ENCODE data around the gene GRIFIN.

GRIFIN gene

DNA sequence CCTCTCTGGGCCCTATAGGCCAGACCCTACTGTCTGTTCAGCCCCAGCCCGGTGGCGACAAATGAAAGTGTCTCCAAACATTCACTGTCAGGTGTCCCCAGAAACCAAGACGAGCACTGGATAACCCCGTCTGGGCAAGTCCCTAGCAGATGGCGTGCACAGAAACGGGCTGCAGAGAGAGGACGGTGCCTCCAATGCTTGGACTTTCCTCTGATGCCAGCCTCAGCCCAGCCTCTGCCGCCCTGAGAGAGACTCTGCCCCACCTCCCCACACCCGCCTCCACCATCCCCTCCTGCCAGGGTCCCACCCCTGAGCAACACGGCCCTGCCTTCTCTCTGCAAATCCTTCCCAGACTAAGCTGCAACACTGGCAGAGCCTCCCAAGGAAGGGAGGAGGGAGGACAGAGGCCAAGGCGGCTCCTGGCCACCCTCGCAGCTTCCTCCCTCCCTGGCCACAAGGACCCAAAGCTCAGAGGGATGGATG, 36.0 kb upstream of the GRIFIN start:
- DNase-seq = no peak

DNA sequence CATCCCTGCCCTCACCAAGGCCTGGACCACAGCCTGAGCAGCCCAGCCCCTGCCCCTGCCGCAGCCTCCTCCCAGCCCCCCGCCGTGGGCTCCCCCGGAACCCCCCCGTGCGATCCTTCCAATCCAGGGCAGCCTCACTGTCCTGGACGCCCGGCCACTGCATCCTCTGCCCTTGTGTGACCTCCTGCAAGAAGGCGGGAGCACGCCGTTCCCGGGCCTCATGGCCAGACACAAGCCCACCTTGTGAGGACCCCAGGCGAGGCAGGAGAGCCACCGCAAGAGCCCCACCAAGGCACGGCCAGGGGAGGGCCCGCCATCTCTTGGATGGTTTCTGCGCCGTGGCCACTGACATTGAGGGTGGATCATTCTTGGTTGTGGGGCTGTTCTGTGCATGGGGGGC, 35.6 kb upstream of the GRIFIN start:
- DNase-seq = no peak

DNA sequence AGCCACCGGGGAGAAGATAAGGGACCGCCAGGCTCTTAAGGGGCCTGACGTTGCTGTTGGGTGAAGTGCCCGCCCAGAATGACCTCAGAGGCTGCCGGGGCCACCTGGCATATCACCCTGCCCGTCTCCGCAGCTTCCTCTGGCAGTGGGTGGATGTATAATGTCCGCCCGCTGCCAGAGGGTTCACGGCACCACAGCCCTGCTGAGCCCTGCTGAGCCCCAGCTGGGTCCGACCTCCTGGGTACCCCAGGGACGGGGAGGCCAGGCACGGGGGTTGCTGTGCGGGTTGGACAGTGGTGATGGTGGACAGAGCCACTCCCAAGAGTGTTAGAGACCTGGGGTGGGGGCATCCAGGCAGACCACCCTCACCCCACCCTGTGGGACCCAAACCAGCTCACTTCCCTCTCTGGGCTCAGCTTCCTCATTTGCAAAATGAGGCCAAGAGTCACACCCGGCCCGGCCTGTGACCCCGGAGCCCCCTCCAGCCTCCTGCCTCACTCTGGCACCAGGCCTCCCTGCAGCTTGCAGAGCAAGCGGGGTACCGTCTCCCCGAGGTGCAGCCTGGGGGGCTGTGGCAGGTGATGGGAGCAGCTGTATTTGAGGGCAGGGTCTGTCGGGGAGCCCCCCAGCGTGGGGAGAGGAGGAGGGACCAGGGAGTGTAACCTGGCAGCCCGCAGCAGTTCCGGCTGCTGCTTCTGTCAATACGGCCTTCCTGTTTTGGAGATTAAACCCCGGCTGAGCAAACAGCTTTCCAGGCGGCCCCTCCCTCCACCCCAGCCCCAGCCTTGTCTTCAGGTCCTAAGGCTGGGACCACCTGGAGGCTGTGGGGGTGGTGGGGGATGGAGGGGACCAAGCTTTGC, 34.9 kb upstream of the GRIFIN start:
- DNase-seq = no peak

DNA sequence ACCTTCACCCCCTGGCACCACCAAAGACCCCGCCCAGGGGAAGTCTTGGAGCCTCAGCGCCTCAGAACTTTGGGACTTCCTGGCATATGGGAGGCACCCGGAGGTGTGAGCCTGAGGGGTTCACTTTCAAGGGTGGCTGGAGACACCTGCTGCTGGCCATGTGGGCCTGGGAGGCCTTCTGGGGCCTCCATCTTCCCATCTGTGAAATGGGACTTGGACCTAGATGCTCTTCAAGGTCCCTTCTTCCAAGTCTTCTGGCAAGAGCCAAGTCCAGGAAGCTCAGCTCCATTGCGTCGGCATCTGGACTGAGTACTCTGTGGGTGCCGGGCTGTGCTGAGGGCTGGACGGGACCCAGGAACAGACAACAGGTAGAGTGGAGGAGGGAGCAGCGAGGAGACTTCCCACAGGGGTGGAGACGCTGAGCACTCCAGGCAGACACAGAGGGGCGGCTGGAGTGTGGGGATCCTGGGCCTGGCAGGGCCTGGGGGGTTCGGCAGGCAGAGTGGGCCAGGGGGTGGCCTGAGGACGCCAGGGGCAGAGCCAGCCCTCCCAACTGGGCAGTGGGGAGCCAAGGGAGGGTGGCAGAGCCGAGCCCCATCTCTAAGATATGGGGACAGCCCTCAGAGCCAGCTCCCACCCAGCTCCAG, 34.1 kb upstream of the GRIFIN start:
- DNase-seq = no peak

DNA sequence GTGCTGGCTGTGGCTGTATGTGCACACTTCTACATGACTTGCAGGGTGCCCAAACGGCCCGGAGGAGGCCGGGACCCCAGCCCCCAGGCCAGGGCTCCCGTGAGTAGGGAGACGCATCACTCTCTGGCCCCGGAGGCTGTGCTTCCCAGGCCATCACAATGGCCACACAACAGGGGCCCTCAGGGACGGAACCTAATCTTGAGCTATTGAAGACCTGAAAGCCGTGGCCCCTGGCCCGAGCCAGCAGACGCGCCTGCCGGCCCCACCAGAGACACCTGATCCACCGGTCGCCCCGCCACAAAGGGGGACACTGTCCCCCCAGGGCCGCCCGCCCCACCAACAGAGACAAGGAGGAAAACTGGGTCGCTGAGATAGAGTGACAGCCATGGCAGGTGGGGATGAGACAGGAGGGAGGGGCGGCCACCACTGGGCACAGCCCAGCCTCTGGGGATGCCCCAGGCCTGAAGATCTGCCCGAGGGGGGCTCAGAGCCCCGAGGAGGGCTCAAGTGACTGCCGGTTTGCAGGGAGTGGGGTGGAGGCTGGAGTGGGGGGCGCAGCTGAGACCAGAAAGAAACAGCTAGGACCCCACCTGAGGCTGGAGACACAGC, 33.2 kb upstream of the GRIFIN start:
- DNase-seq = no peak

DNA sequence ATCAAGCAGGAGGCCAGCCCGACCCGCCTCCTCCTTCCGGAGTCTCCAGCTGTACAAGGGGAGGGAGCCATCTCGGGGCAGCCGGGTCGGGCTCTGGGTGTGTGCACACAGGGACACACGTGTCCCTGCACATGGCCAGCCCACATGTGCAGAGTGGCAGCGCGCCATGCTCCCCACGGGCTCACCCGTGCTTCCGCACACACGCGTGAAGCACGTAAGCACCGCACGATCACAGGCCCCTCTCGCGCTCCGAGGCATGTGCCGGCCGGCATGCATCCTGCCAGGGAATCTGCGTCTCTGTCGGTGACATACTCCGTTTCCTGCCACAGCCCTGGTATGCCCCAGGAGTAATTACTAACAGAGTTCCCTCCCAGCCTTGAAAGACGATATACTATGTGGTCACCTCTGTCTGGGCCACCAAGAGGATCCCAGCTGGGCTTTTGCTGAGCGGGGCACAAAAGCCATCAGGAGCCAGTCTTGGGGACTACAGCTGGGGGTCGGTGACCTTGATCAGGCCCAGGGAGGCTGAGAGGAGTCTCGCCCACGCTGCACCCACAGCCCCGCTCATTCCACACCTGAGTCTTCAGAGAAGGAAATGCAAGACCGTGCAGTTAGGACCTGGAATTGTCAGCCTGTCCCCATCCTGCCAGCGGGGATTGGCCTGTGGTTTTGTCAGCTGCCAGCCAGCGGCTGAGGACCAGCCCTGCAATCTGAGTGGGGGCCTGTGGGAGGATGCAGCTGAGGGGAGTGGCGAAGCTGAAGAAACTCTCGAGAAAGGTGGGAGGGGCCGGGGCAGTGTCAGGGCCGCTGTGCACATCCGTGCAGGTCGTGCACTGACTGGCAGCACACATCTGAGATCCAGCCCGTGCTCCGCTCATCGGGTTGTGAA, 32.4 kb upstream of the GRIFIN start:
- DNase-seq = no peak

DNA sequence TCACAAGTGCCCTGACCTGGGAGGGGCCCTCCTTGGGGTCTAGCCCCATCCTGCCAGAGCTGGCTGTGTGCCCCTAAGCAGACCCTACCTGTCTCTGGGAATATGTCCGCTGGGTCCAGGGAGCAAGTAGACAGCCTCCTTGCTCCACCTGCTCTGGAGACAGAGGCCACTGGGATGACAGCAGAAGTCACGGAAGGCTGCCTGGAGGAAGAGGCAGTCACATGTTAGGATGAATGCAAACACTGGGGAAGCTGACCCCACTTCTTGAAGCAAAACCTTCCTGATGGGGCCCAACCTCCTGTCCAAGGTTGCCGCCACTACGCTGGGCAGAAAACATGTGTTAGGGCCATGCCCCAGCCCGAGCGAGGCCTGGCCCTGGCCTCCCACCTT, 31.7 kb upstream of the GRIFIN start:
- DNase-seq = no peak

DNA sequence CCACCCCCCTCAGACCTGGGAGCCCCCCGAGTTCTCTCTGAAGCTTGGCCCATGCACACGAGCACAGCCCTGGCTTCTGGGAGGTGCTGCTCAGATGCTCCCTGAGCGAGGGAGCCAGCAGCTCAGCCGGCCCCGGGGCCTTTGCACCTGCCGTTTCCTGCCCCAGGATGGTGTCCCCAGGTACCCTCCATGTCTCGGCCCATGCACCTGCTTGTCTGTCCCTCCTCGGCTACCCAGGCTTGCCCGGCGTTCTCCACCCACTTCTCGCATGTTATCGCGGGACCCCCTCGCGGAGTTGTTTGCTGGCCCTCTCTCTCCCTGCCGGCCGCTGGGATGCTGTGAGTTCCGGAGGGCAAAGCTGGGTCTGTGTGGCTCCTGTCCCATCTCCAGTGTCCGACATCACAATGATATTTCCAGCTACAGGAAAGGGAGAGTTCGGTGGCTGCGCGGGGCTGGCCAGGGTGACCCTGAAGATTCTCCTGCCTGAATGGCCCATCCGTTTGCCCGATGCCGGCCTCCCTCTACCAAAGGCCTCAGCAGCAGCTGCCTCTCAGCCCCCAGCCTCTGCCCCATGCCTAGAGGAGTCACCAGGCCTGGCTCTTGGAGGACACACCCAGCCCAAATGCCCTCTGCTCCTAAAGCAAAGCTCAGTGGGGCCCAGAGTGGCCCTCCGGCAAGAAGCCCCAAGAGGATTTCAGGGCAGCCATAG, 31.2 kb upstream of the GRIFIN start:
- DNase-seq = no peak

DNA sequence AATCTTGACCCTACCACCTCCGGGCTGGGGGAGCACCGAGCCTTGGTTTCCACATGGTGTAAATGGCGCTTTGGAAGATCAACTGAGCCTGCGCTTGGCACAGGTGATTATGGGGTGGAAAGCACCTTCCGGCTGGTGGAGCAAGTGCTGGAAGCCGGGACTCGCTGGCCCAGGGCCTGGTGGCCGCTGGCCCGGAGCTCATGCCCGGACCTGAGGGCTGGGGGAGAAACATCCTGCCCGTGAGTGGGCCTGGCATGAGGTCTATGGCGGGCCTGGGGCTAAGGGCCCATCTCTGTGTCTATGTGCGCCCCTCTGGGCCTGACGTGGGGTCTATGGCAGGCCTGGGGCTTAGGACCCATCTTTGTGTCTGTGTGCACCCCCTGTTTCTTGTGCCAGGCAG, 29.2 kb upstream of the GRIFIN start:
- no peak for DNase-seq

DNA sequence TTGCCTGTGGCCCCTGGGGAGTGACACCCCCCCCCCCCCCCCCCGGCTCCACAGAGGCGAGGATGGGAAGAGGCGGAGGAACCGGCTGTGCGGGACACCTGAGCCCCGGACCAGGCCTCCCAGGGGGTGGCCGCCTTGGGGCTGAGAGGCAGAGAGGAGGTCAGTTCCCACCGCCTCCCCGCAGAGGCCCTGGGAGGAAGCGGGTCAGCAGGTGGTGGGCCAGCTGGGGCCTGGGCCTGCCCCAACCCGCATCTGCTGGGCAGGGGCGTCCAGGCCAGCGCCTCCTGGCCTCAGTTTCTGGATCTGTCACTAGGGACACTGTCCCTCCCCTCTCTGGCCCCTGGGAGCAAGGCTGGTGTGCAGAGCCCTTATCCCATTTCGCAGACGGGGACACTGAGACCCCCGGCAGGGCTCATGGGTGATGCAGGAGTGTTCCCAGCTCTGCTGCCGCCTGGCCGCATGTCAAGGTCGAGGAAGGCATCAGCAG, 28.7 kb upstream of the GRIFIN start:
- no peak for DNase-seq

DNA sequence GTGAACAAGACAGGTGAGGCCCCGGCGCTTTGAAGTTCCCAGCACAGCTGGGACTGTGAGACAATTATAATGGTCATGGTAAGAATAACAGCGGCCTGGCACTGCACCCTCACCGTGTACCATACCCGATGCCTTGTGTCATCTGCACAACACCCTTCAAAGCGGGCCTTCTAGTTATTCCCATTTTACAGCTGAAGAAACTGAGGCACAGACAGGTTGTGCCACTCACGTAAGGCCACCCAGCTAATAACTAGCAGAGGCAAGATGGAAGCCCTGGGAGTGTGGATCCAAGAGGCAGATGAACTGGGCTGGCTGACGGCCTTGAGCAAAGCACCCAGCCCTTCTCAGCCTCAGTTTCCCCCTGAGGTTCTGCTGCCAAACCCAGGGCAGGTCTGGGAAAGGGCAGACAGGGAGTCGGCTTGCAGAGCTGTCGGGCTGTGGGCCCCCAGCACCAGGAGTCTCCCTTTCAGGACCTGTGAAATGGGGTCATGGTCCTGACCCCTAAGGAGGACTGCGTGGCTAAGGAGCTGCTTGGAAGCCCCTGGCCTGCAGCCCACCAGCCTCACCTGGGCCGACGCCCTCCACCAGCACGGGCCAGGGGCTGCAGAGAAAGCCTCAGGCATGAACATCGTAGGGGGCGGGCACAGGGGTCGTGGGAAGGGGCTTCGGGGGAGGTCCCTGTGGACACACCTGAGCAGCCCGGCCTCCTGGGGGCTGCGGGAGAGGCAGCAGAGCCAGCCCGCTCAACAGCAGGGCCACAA, 28.1 kb upstream of the GRIFIN start:
- DNase-seq = no peak

DNA sequence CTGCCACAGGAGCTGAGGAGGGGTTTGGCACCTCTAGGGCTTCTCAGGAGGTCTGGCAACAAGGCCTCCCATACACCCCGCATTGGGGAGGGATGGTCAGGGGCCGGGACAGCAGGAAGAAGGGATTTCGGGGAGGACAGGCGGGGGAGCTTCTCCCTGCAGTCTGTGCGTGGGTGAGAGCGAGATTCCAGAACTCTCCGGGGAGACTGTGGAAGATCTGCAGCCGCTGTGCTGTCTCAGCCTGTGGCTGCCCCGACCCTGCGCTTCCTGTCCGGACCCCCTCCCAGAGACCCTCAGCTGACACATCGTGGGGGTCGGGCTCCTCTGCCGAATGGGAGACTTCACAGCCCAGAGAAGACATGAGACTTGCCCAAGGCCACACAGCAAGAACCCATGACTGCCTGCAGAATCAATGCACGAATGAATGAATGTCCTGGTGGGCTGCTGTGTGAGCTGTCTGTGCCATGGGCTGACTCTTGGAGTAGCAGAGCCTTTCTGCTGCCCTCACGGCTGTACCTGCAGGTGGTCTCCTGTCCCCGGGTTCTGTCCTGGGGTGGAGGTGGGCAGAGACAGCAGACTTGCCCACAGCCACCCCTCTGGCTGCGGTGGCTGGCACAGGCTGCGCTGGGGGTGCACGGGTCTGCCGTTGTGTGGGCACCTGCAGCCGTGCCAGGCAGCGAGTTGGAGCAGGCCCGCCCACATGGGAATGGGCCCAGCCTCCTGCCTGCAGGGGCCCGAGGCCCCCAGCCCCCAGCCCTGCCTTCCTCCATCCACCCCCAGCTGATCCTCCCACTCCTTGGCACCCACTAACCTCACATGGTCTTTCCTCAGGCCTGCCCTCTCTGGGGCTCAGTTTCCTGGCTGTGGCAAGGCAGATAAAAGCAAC, 27.1 kb upstream of the GRIFIN start:
- no peak for DNase-seq

DNA sequence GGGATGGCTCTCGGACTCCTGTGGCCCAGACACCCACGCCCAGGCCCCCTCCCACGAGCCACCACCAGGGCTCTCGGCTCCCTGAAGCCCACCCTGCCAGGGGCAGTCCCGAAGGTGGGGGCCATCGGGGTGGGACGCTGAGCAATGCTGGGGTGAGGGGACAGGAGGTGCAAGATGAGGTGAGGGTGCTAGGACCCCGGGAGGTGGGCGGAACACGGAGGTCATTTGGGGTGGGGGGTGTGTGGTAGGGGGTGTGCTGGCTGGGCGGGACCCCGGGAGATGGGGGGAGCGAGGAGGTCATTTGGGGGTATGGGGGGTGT, 26.4 kb upstream of the GRIFIN start:
- DNase-seq = no peak

DNA sequence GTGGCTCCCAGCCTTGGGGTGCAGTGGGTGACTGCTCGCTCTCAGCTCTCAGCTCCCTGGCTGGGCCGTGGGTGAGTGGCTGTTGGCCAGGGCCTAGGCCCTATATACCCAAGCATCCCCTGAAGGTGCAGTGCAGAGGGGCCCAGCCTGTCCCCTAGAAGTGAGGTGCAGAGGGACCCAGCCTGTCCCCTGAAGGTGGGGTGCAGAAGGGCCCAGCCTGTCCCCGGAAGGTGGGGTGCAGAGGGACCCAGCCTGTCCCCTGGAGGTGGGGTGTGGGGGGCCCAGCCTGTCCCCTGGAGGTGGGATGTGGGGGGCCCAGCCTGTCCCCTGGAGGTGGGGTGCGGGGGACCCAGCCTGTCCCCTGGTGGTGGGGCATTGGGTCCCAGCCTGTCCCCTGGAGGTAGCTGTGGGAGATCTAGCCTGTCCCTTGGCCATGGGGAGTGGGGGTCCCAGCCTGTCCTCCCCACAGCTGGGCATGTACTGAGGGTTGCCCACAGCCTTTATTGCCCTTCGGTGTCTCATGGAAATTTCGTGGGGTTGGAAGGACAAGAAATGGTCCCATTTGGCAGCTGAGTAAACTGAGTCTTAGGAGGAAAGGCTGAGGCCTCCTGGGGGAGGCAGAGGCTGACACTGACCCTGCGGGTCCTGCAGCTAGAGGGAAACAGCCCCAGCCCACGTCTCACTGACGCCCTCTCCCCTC, 25.9 kb upstream of the GRIFIN start:
- DNase-seq = no peak

DNA sequence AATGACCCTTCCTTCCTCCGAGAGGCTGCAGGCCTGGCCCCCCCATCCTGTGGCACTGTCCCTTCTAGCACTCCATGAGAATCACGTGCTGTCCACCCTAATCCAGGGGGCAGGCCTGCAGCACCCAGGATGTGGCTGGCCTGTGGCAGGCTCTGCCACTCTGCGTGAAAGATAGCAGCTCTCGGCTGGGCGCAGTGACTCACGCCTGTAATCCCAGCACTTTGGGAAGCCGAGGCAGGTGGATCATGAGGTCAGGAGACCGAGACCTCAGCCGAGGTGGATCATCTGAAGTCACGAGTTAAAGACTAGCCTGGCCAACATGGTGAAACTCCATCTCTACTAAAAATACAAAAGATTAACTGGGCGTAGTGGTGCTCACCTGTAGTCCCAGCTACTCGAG, 24.5 kb upstream of the GRIFIN start:
- DNase-seq = no peak

DNA sequence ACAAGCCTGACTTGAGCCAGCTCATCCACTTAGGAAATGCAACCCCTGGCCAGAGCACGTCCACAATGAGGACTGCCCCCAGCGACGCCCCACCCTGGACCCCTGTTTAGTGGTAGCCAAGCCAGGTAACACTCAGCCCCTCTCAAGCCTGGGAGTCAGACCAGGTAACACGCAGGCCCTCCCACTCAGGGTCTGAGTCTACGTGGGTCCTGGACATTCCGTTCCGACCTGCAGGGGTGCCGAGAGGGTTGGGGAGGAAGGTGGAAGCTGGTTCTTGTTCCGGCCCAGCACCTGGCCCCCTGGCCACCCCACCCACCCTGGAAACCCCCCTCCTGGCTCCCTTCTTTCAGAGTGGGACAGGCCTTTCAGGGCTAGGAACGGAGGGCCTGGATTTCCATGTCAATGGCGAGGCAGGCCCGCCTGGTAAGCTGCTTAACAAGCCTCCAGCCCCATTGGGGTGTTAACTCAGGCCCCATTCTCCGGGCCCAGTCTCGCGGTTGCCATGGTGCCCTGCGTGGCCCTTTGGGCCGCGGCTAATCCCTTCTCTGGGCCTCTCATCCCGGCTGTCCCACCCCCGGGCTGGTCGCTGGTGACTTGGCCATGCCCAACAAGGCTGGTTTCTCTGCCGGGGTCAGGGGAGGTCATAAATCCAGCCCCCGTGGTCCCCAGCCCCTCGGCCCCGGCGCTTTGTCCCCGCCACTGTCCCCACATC, 23.7 kb upstream of the GRIFIN start:
- DNase-seq = no peak

DNA sequence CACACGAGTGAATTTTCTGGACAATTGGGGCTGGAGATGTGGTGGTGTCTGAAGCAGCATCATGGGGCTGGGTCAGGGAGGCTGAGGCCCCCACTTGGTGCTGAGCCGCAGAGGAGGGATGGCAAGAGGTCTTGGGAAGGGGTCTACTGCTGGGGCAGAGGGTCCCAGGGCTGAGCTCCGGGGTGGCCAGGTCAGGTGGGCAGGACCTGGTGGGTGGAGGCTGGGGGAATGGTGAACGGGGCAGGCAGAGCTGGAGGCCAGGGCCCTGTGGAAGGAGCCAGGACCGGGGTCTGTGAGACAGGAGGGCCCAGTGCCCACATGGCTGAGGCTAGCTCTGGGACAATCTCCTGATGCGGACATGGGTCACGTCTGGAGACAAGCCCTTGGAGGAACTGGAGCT, 23.0 kb upstream of the GRIFIN start:
- no peak for DNase-seq

DNA sequence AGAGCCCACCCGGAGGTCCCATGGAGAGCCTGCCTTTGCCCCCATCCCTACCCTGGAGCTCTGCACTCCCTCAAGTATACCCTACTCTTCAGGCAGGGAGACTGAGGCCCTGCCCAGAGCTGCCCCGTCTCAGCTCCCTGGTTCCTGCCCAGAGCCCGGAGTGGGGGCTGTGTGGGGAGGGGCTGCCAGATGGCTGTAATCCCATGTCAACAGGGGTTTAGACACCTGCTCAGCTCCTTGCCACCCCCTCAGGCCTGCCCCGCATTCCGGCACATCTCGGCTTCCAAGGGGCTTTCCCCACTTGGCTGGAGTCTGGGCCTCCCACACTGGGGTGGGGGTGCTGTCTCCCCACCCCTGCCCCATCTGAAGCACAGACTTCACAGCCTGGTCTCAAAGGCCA, 22.5 kb upstream of the GRIFIN start:
- no peak for DNase-seq
